Upper lobe of left lung (tissue), 4 donors: ENCODE measurements around the gene MAOA.

Experiments
- POLR2A ChIP-seq, 4 donors: fragments of 450-650 bp; IDR thresholded peaks; one replicate each; pipeline ENCODE4 v1.5.1; 2016 to 2017; ENCODE audit warnings: antibody characterized with exemption in 4 of 4, mild to moderate bottlenecking in 2 of 4
- TF ChIP-seq, protein P1 (sequence below), 6 experiments: fragments of 450-650 bp in 4 of 6; fragments of 200-600 bp in 2 of 6; sonication (generic) in 2 of 6; IDR thresholded peaks; one replicate each; pipeline ENCODE4 v1.5.1; 2016 to 2019; ENCODE audit warnings: antibody characterized with exemption in 6 of 6

DNA sequence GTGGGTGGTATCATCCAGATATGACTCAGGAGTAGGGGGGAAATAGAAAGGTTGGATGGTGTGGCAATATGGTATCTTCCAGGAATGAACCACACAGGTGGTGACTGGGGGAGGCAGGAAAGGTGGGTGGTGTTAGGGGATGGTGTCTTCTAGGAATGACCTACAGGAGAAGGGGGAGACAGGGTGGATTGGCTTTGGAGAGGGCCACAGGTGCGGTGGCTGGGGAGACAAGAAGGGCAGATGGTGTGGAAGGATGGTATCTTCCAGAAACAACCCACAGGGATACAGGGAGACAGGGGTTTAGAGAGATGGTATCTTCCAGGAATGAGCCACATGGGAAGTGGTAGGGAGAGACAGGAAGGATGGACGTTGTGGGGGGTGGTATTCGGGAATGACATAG is 64.0 kb downstream of the MAOA start:
- no peak for TF ChIP-seq POLR2A (IDR thresholded peaks at IDR 0.05)
- TF ChIP-seq, protein P1, sequence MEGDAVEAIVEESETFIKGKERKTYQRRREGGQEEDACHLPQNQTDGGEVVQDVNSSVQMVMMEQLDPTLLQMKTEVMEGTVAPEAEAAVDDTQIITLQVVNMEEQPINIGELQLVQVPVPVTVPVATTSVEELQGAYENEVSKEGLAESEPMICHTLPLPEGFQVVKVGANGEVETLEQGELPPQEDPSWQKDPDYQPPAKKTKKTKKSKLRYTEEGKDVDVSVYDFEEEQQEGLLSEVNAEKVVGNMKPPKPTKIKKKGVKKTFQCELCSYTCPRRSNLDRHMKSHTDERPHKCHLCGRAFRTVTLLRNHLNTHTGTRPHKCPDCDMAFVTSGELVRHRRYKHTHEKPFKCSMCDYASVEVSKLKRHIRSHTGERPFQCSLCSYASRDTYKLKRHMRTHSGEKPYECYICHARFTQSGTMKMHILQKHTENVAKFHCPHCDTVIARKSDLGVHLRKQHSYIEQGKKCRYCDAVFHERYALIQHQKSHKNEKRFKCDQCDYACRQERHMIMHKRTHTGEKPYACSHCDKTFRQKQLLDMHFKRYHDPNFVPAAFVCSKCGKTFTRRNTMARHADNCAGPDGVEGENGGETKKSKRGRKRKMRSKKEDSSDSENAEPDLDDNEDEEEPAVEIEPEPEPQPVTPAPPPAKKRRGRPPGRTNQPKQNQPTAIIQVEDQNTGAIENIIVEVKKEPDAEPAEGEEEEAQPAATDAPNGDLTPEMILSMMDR (IDR thresholded peaks at IDR 0.05): no peak
